Keratinocyte (primary cell): Measurements from ENCODE around the gene AGPAT3. TPM values are rescaled to one million over a fixed set of nuclear protein-coding genes. Genes with fewer than 3 reads are reported as not detected.

Experiments used
- DNase-seq: peaks from one replicate; pipeline ENCODE4 v3.0.0-alpha.2; 2011; ENCODE audit warnings: low read depth, missing footprints, low spot score
- FAIRE-seq: peaks from 2 replicates; lab custom pipeline; 2011; peaks lifted over from hg19 to GRCh38; lab: Jason Lieb, UNC
- H2AFZ ChIP-seq: 2 replicates; pipeline ENCODE4 v1.6.0; 2012; ENCODE audit warnings: low read length, control low read depth, inconsistent platforms; ENCODE audit not compliant: control insufficient read depth
- H3K27ac ChIP-seq: 2 replicates; pipeline ENCODE4 v1.5.1; 2011; ENCODE audit warnings: low read length; ENCODE audit not compliant: control insufficient read depth, insufficient read depth
- H3K27me3 ChIP-seq: 3 replicates; pipeline ENCODE4 v1.6.0; 2011; ENCODE audit warnings: low read length; ENCODE audit not compliant: control insufficient read depth, insufficient read depth; ENCODE audit errors: extremely low read depth
- H3K36me3 ChIP-seq, 2 experiments: 2 replicates in 1 of 2; 3 replicates in 1 of 2; pipeline ENCODE4 v1.5.1; 2011; ENCODE audit warnings: low read length in 2 of 2, mild to moderate bottlenecking in 1 of 2; ENCODE audit not compliant: control insufficient read depth in 2 of 2, insufficient read depth in 2 of 2; ENCODE audit errors: extremely low read depth in 1 of 2
- H3K4me1 ChIP-seq: 3 replicates; pipeline ENCODE4 v1.5.1; 2011; ENCODE audit warnings: low read length; ENCODE audit not compliant: control insufficient read depth, insufficient read depth; ENCODE audit errors: extremely low read depth
- H3K4me2 ChIP-seq: 3 replicates; pipeline ENCODE4 v1.6.0; 2011; ENCODE audit warnings: low read depth, low read length; ENCODE audit not compliant: control insufficient read depth, insufficient read depth; ENCODE audit errors: extremely low read depth
- H3K4me3 ChIP-seq, 3 experiments: fragments of 200-600 bp in 1 of 3; sonication (generic) in 1 of 3; 2 replicates in 2 of 3; 3 replicates in 1 of 3; pipeline ENCODE4 v1.5.1; 2011 to 2016; ENCODE audit warnings: low read length in 3 of 3, mild to moderate bottlenecking in 3 of 3, control low read depth in 2 of 3, inconsistent platforms in 1 of 3, low read depth in 1 of 3, mixed read lengths in 1 of 3, mixed run types in 1 of 3, moderate library complexity in 1 of 3; ENCODE audit not compliant: control insufficient read depth in 2 of 3, insufficient read depth in 2 of 3; ENCODE audit errors: extremely low read depth in 1 of 3
- H3K79me2 ChIP-seq: 2 replicates; pipeline ENCODE4 v1.6.0; 2012; ENCODE audit warnings: low read length; ENCODE audit not compliant: control insufficient read depth, insufficient read depth
- H3K9ac ChIP-seq: 3 replicates; pipeline ENCODE4 v1.6.0; 2011; ENCODE audit warnings: low read length; ENCODE audit not compliant: control insufficient read depth, insufficient read depth; ENCODE audit errors: extremely low read depth
- H3K9me1 ChIP-seq: 3 replicates; pipeline ENCODE4 v1.6.0; 2011; ENCODE audit warnings: low read length; ENCODE audit not compliant: control insufficient read depth, insufficient read depth; ENCODE audit errors: extremely low read depth
- H3K9me3 ChIP-seq: 2 replicates; pipeline ENCODE4 v1.5.1; 2012; ENCODE audit warnings: low read depth, low read length; ENCODE audit not compliant: control insufficient read depth
- H4K20me1 ChIP-seq: 3 replicates; pipeline ENCODE4 v1.6.0; 2011; ENCODE audit warnings: low read length; ENCODE audit not compliant: control insufficient read depth, insufficient read depth; ENCODE audit errors: extremely low read depth
- CTCF ChIP-seq, 3 experiments: IDR thresholded peaks in 1 of 3; conservative IDR thresholded peaks in 1 of 3; optimal IDR thresholded peaks in 1 of 3; 2 replicates in 2 of 3; 3 replicates in 1 of 3; pipeline versions ENCODE3 to v1.5.1; 2011; ENCODE audit warnings: low read length in 3 of 3, mild to moderate bottlenecking in 3 of 3, moderate library complexity in 2 of 3, control low read depth in 1 of 3, inconsistent platforms in 1 of 3; ENCODE audit not compliant: insufficient read depth in 2 of 3; ENCODE audit errors: extremely low read depth in 1 of 3
- EZH2 ChIP-seq: IDR thresholded peaks from one replicate; pipeline ENCODE4 v1.6.1; 2012; ENCODE audit warnings: inconsistent platforms, mild to moderate bottlenecking, low read length, moderate library complexity
- dilution Hi-C: fragments of 300-500 bp; cut with MboI; formaldehyde crosslinking; loops from one replicate; pipeline ENCODE4 v1.7.0; 2020; ENCODE audit warnings: low sequenced_read_pairs; ENCODE audit not compliant: extremely low pct_ligation_motif_present
- polyA plus RNA-seq, 5 experiments: library from polyadenylated mRNA; depleted of rRNA in 3 of 5; stranded (reverse) in 3 of 5; stranded (forward) in 1 of 5; unstranded in 1 of 5; fragments of >200 nt; gene quantifications; 1 replicate in 1 of 5; 2 replicates in 3 of 5; 3 replicates in 1 of 5; pipeline versions ENCODE4 v1.2.1 to v1.2.3, GENCODE V29; 2011 to 2012; ENCODE audit warnings: missing spikeins in 2 of 5, low read depth in 1 of 5, low replicate concordance in 1 of 5

The AGPAT3 gene
- polyA plus RNA-seq, 1 donor (not counting 4 experiments of a cell fraction or from before 2014, with no cell fraction given) = 21.7 TPM

- FAIRE-seq = no peak
- peaks cover 30% of the 10 kb centered on the region for H4K20me1 ChIP-seq
These were observed 156.0 kb downstream of the AGPAT3 start for GRCh38 chr21:44021064-44021463.

GRCh38 chr21:44024257-44024656 is 159.2 kb downstream of the AGPAT3 start:
- no peak overlapping the region for H2AFZ ChIP-seq
- FAIRE-seq = no peak
- TF ChIP-seq EZH2 = no peak
- TF ChIP-seq CTCF (optimal IDR thresholded peaks at IDR 0.05 in 1 of 3, IDR thresholded peaks at IDR 0.05 in 1 of 3, conservative IDR thresholded peaks at IDR 0.05 in 1 of 3; ENCODE audit: extremely low read depth in 1 of 3, insufficient read depth in 2 of 3, low read length in 3 of 3) = no peak
- H3K27me3 ChIP-seq = no peaks in the 10 kb centered on the region
- no peak overlapping the region for H3K27ac ChIP-seq
- no peak overlapping the region for H3K4me2 ChIP-seq
- DNase-seq = no peak
- no peaks in the 10 kb centered on the region for H3K9me3 ChIP-seq
- H3K9me1 ChIP-seq = peaks cover 8% of the 10 kb centered on the region
- H4K20me1 ChIP-seq = peaks cover 26% of the 10 kb centered on the region
- H3K79me2 ChIP-seq = peaks cover 90% of the 10 kb centered on the region
- dilution Hi-C loops = no loop called here
- no peaks in the 10 kb centered on the region for H3K36me3 ChIP-seq
- no peak overlapping the region for H3K4me3 ChIP-seq
- peaks cover 20% of the 10 kb centered on the region for H3K4me1 ChIP-seq
- H3K9ac ChIP-seq = no peak overlapping the region

More at GRCh38 chr21:44021064-44021463, 156.0 kb downstream of the AGPAT3 start:
- no peaks in the 10 kb centered on the region for H3K9me3 ChIP-seq
- TF ChIP-seq CTCF (optimal IDR thresholded peaks at IDR 0.05 in 1 of 3, IDR thresholded peaks at IDR 0.05 in 1 of 3, conservative IDR thresholded peaks at IDR 0.05 in 1 of 3; ENCODE audit: extremely low read depth in 1 of 3, insufficient read depth in 2 of 3, low read length in 3 of 3) (no peak), EZH2 (no peak)
- no peak overlapping the region for H3K4me3 ChIP-seq
- H3K4me2 ChIP-seq = no peak overlapping the region
- no peak overlapping the region for H2AFZ ChIP-seq
- dilution Hi-C loops = no loop called here
- H3K27me3 ChIP-seq = no peaks in the 10 kb centered on the region
- peaks cover 7% of the 10 kb centered on the region for H3K9me1 ChIP-seq
- no peaks in the 10 kb centered on the region for H3K36me3 ChIP-seq
- no peak overlapping the region for H3K27ac ChIP-seq
- H3K79me2 ChIP-seq = peaks cover 89% of the 10 kb centered on the region
- H3K9ac ChIP-seq = no peak overlapping the region
- DNase-seq = no peak
- H3K4me1 ChIP-seq = peaks cover 20% of the 10 kb centered on the region
